Esophagus (tissue), 2 donors: Measurements from ENCODE around the gene STX2. TPM values are rescaled to one million over a fixed set of nuclear protein-coding genes. Genes with fewer than 3 reads are reported as not detected.
"Not testable (repeated sequence)": the region's sequence is repeated elsewhere in the genome, so short reads cannot be mapped to it uniquely, and the experiment has no call there.

Experiments
- H3K27ac ChIP-seq, 2 donors: one replicate each; pipeline ENCODE4 v1.5.1; 2013; ENCODE audit warnings: low read depth in 2 of 2, mild to moderate bottlenecking in 2 of 2, inconsistent platforms in 1 of 2, low read length in 1 of 2, moderate library complexity in 1 of 2
- H3K27me3 ChIP-seq, 2 donors: one replicate each; pipeline ENCODE4 v1.6.1; 2013; ENCODE audit warnings: low read length in 2 of 2, control low read depth in 1 of 2, mild to moderate bottlenecking in 1 of 2; ENCODE audit not compliant: insufficient read depth in 2 of 2, control insufficient read depth in 1 of 2
- H3K36me3 ChIP-seq, 2 donors: one replicate each; pipeline ENCODE4 v1.6.1; 2013; ENCODE audit warnings: low read length in 1 of 2; ENCODE audit not compliant: control insufficient read depth in 2 of 2, insufficient read depth in 2 of 2
- H3K4me1 ChIP-seq, 2 donors: one replicate each; pipeline ENCODE4 v1.6.1; 2013; ENCODE audit warnings: low read length in 1 of 2; ENCODE audit not compliant: control insufficient read depth in 2 of 2, insufficient read depth in 2 of 2
- H3K4me3 ChIP-seq, 2 donors: one replicate each; pipeline ENCODE4 v1.5.1; 2013; ENCODE audit warnings: low read length in 2 of 2, mild to moderate bottlenecking in 2 of 2, low read depth in 1 of 2, moderate library complexity in 1 of 2
- H3K9me3 ChIP-seq, 2 donors: one replicate each; pipeline ENCODE4 v1.6.1; 2013; ENCODE audit warnings: mild to moderate bottlenecking in 2 of 2, low read depth in 1 of 2, low read length in 1 of 2, moderate library complexity in 1 of 2; ENCODE audit not compliant: control insufficient read depth in 2 of 2, insufficient read depth in 1 of 2
- WGBS, 2 donors: extraction: QIAGEN DNeasy Blood & Tissue Kit; methylation state at CpG; one replicate each; pipeline ENCODE4 v1.1.7; 2013; 5-methylcytosine and 5-hydroxymethylcytosine counted together
- polyA plus RNA-seq, 2 donors: library from polyadenylated mRNA; stranded (reverse); fragments of 200-250 nt; gene quantifications; one replicate each; pipeline ENCODE4 v1.2.3, GENCODE V29; 2013
- donor health status: healthy with polysubstance abuse.
- donor health status: Bipolar disorder and iron deficiency.

The STX2 gene
- polyA plus RNA-seq, 2 donors, result 3.1 to 3.5 TPM

- Histone ChIP-seq H3K4me3 (no peak overlapping the region), H3K27me3 (no peaks in the 10 kb centered on the region), H3K36me3 (peaks cover 0 to 3% of the 10 kb centered on the region in 2 donors), H3K27ac (no peak overlapping the region), H3K9me3 (peaks cover 0 to 10% of the 10 kb centered on the region in 2 donors), H3K4me1 (no peaks in the 10 kb centered on the region)
- WGBS, 2 donors, result 61 to 67% methylated on average over 10 of the region's 10 CpGs
These were observed 76.8 kb downstream of the STX2 start for GRCh38 chr12:130762319-130762675.

- Histone ChIP-seq H3K4me3 (no peak overlapping the region), H3K27ac (no peak overlapping the region), H3K9me3 (peaks cover 0 to 8% of the 10 kb centered on the region in 2 donors), H3K27me3 (no peaks in the 10 kb centered on the region), H3K4me1 (no peaks in the 10 kb centered on the region), H3K36me3 (peaks cover 0 to 3% of the 10 kb centered on the region in 2 donors)
- 29 to 35% methylated on average over 29 of the region's 29 CpGs for WGBS, 2 donors
These were observed 77.3 kb downstream of the STX2 start for GRCh38 chr12:130761537-130762318.

GRCh38 chr12:130754234-130754901, 84.7 kb downstream of the STX2 start:
- 90 to 93% methylated on average over 3 of the region's 3 CpGs for WGBS, 2 donors
- no peaks in the 10 kb centered on the region for H3K4me1 ChIP-seq
- no peaks in the 10 kb centered on the region for H3K36me3 ChIP-seq

GRCh38 chr12:130752692-130753230, 86.3 kb downstream of the STX2 start:
- H3K9me3 ChIP-seq, result peaks cover 4 to 9% of the 10 kb centered on the region in 2 donors
- H3K4me1 ChIP-seq, result peaks cover 0 to 3% of the 10 kb centered on the region in 2 donors
- H3K27ac ChIP-seq, result no peak overlapping the region
- no peak overlapping the region for H3K4me3 ChIP-seq
- H3K27me3 ChIP-seq, result no peaks in the 10 kb centered on the region
- WGBS, 2 donors, result 59 to 64% methylated on average over 20 of the region's 20 CpGs
- no peaks in the 10 kb centered on the region for H3K36me3 ChIP-seq

More at GRCh38 chr12:130754234-130754901, 84.7 kb downstream of the STX2 start:
- Histone ChIP-seq H3K27me3 (no peaks in the 10 kb centered on the region), H3K27ac (no peak overlapping the region), H3K4me3 (no peak overlapping the region), H3K9me3 (peaks cover 4 to 9% of the 10 kb centered on the region in 2 donors)

- 84 to 94% methylated on average over 11 of the region's 11 CpGs for whole genome bisulfite sequencing, 2 donors
- not testable (repeated sequence) for H3K4me3 ChIP-seq, H3K4me1 ChIP-seq, H3K9me3 ChIP-seq, H3K27me3 ChIP-seq, H3K36me3 ChIP-seq, H3K27ac ChIP-seq
These were observed 87.0 kb downstream of the STX2 start for GRCh38 chr12:130752037-130752436.

GRCh38 chr12:130748786-130749185, 90.3 kb downstream of the STX2 start:
- 43 to 63% methylated on average over 10 of the region's 10 CpGs for WGBS, 2 donors
- Histone ChIP-seq H3K27me3 (no peaks in the 10 kb centered on the region), H3K4me3 (no peak overlapping the region), H3K4me1 (peaks cover 0 to 4% of the 10 kb centered on the region in 2 donors), H3K9me3 (no peaks in the 10 kb centered on the region), H3K27ac (no peak overlapping the region), H3K36me3 (no peaks in the 10 kb centered on the region)

- Histone ChIP-seq H3K9me3 (peaks cover 0 to 3% of the 10 kb centered on the region in 2 donors), H3K27ac (no peak overlapping the region), H3K36me3 (no peaks in the 10 kb centered on the region), H3K27me3 (no peaks in the 10 kb centered on the region), H3K4me1 (peaks cover 0 to 4% of the 10 kb centered on the region in 2 donors), H3K4me3 (no peak overlapping the region)
- 6 to 10% methylated on average over 13 of the region's 13 CpGs for WGBS, 2 donors
These were observed 90.9 kb downstream of the STX2 start for GRCh38 chr12:130747867-130748740.

GRCh38 chr12:130746546-130746945, 92.5 kb downstream of the STX2 start:
- no peak overlapping the region for H3K4me3 ChIP-seq
- WGBS, 2 donors, result 68% methylated on average over 9 of the region's 9 CpGs
- H3K27ac ChIP-seq, result no peak overlapping the region
- H3K9me3 ChIP-seq, result peaks cover 0 to 3% of the 10 kb centered on the region in 2 donors
- H3K27me3 ChIP-seq, result no peaks in the 10 kb centered on the region
- no peaks in the 10 kb centered on the region for H3K36me3 ChIP-seq
- peaks cover 0 to 4% of the 10 kb centered on the region in 2 donors for H3K4me1 ChIP-seq

- H3K4me3 ChIP-seq, result no peak overlapping the region
- 83 to 90% methylated on average over 4 of the region's 4 CpGs for WGBS, 2 donors
These were observed 93.1 kb downstream of the STX2 start for GRCh38 chr12:130745921-130746320.

More at GRCh38 chr12:130745921-130746320, 93.1 kb downstream of the STX2 start:
- no peak overlapping the region for H3K27ac ChIP-seq
- peaks cover 0 to 3% of the 10 kb centered on the region in 2 donors for H3K9me3 ChIP-seq
- no peaks in the 10 kb centered on the region for H3K36me3 ChIP-seq
- H3K27me3 ChIP-seq, result no peaks in the 10 kb centered on the region
- H3K4me1 ChIP-seq, result peaks cover 0 to 4% of the 10 kb centered on the region in 2 donors
